Thyroid gland (tissue), 4 donors: ENCODE measurements around the gene CCDC136. TPM values are rescaled to one million over a fixed set of nuclear protein-coding genes. Genes with fewer than 3 reads are reported as not detected.

ENCODE experiments used
- DNase-seq, 2 donors: peaks; one replicate each; pipeline ENCODE4 v3.0.0-alpha.2; 2019
- H3K27ac ChIP-seq, 3 donors: fragments of 200-600 bp; sonication (generic); 1 replicate in 2 of 3; 2 replicates in 1 of 3; pipeline ENCODE4 v1.5.1; 2016 to 2019; ENCODE audit warnings: mild to moderate bottlenecking in 1 of 3, moderate library complexity in 1 of 3
- H3K27me3 ChIP-seq: fragments of 200-600 bp; sonication (generic); one replicate; pipeline ENCODE4 v1.5.1; 2019
- H3K36me3 ChIP-seq, 2 donors: fragments of 200-600 bp; sonication (generic); one replicate each; pipeline ENCODE4 v1.5.1; 2016 to 2019
- H3K4me1 ChIP-seq, 2 donors: fragments of 200-600 bp; sonication (generic); one replicate each; pipeline ENCODE4 v1.5.1; 2017 to 2019
- H3K4me3 ChIP-seq, 3 donors: fragments of 200-600 bp; sonication (generic); replicated peaks in 1 of 3; 1 replicate in 2 of 3; 2 replicates in 1 of 3; pipeline ENCODE4 v1.5.1; 2016; ENCODE audit warnings: mild to moderate bottlenecking in 1 of 3
- H3K9me3 ChIP-seq: fragments of 200-600 bp; sonication (generic); one replicate; pipeline ENCODE4 v1.5.1; 2017
- CTCF ChIP-seq, 6 experiments: fragments of 200-600 bp in 3 of 6; fragments of 450-650 bp in 3 of 6; sonication (generic) in 3 of 6; IDR thresholded peaks; one replicate each; pipeline ENCODE4 v1.5.1; 2016 to 2019; ENCODE audit warnings: antibody characterized with exemption in 6 of 6, mild to moderate bottlenecking in 2 of 6, inconsistent platforms in 1 of 6, moderate library complexity in 1 of 6
- POLR2A ChIP-seq, 2 donors: fragments of 450-650 bp; IDR thresholded peaks; one replicate each; pipeline ENCODE4 v1.6.1; 2017; ENCODE audit warnings: antibody characterized with exemption in 2 of 2, mild to moderate bottlenecking in 2 of 2, moderate library complexity in 1 of 2
- WGBS, 2 donors: methylation state at CpG; one replicate each; pipeline ENCODE4 v1.1.5; 2017; 5-methylcytosine and 5-hydroxymethylcytosine counted together
- intact Hi-C: fragments of 100-400 bp; cut with DNase I; formaldehyde crosslinking; loops from one replicate; pipeline ENCODE4 v1.15.1; 2023
- total RNA-seq, 4 donors: library from RNA; depleted of rRNA; stranded (reverse); fragments of >200 nt; gene quantifications; one replicate each; pipeline ENCODE4 v1.2.3, GENCODE V29; 2016

CCDC136 gene
- total RNA-seq, 4 donors from 2014 or later, result 4.4 to 4.9 (median 4.6) TPM

GRCh38 chr7:128865996-128866877 lies 74.5 kb downstream of the CCDC136 start:
- no peaks in the 10 kb centered on the region for H3K27me3 ChIP-seq

GRCh38 chr7:128867241-128867640 lies 75.5 kb downstream of the CCDC136 start:
- DNase-seq, result no peak
- Histone ChIP-seq H3K36me3 (peaks cover 10 to 14% of the 10 kb centered on the region in 2 donors), H3K9me3 (no peaks in the 10 kb centered on the region), H3K27ac (no peak overlapping the region), H3K4me1 (peaks cover 21 to 24% of the 10 kb centered on the region in 2 donors), H3K27me3 (no peaks in the 10 kb centered on the region), H3K4me3 (no peak overlapping the region)
- TF ChIP-seq POLR2A (IDR thresholded peaks at IDR 0.05) (no peak), CTCF (IDR thresholded peaks at IDR 0.05) (no peak)
- intact Hi-C loops, result loop anchor here (10.0 kb wide), 1 partner anchor 132 kb away; the partner anchor contains the start of gene CALU
- WGBS, 2 donors, result 89 to 91% methylated on average over 4 of the region's 4 CpGs

More at GRCh38 chr7:128865996-128866877, 74.5 kb downstream of the CCDC136 start:
- H3K4me1 ChIP-seq, result peaks cover 21 to 24% of the 10 kb centered on the region in 2 donors
- TF ChIP-seq CTCF (IDR thresholded peaks at IDR 0.05) (no peak), POLR2A (IDR thresholded peaks at IDR 0.05) (no peak)
- H3K36me3 ChIP-seq, result peaks cover 10 to 14% of the 10 kb centered on the region in 2 donors
- 96% methylated on average over 20 to 25 of the region's 27 CpGs for WGBS, 2 donors
- DNase-seq, result no peak
- intact Hi-C loops, result loop anchor here (10.0 kb wide), 1 partner anchor 131 kb away; the partner anchor contains the start of gene CALU
- H3K27ac ChIP-seq, result no peak overlapping the region
- no peaks in the 10 kb centered on the region for H3K9me3 ChIP-seq
- no peak overlapping the region for H3K4me3 ChIP-seq

- intact Hi-C loops, result loop anchor here (10.0 kb wide), 1 partner anchor 133 kb away; the partner anchor contains the start of gene CALU
- no peaks in the 10 kb centered on the region for H3K27me3 ChIP-seq
- no peak overlapping the region for H3K27ac ChIP-seq
- no peak overlapping the region for H3K4me3 ChIP-seq
- peaks cover 10 to 14% of the 10 kb centered on the region in 2 donors for H3K36me3 ChIP-seq
- DNase-seq, result no peak
- H3K9me3 ChIP-seq, result no peaks in the 10 kb centered on the region
- TF ChIP-seq POLR2A (IDR thresholded peaks at IDR 0.05), result no peak
- TF ChIP-seq CTCF (IDR thresholded peaks at IDR 0.05), result no peak
- 84% methylated on average over 11 of the region's 11 CpGs for WGBS, 2 donors
- peaks cover 21 to 24% of the 10 kb centered on the region in 2 donors for H3K4me1 ChIP-seq
Observed at GRCh38 chr7:128867842-128868623, 76.3 kb downstream of the CCDC136 start.

GRCh38 chr7:128868624-128869137 lies 76.9 kb downstream of the CCDC136 start:
- TF ChIP-seq CTCF (IDR thresholded peaks at IDR 0.05) (no peak), POLR2A (IDR thresholded peaks at IDR 0.05) (no peak)
- Histone ChIP-seq H3K27me3 (no peaks in the 10 kb centered on the region), H3K4me3 (peak overlapping the region in 1 of 3 donors; percentile 55), H3K27ac (no peak overlapping the region), H3K9me3 (no peaks in the 10 kb centered on the region), H3K4me1 (peaks cover 17 to 22% of the 10 kb centered on the region in 2 donors), H3K36me3 (peaks cover 10 to 14% of the 10 kb centered on the region in 2 donors)
- intact Hi-C loops, result loop anchor here (10.0 kb wide), 1 partner anchor 134 kb away; the partner anchor contains the start of gene CALU
- WGBS, 2 donors, result 45 to 56% methylated on average over 13 of the region's 13 CpGs
- no peak for DNase-seq
